Astrocyte (in vitro differentiated cells and primary cell): ENCODE measurements around the gene BTRC.

Experiments
- EZH2 ChIP-seq: IDR thresholded peaks from 2 replicates; pipeline ENCODE4 v1.6.1; 2012; ENCODE audit warnings: mild to moderate bottlenecking, low read length, inconsistent platforms; ENCODE audit not compliant: insufficient read depth
- TF ChIP-seq, protein P1 (sequence below): IDR thresholded peaks from 2 replicates; pipeline ENCODE4 v1.5.1; 2011; ENCODE audit warnings: low read depth, mild to moderate bottlenecking, inconsistent platforms, low read length, moderate library complexity; ENCODE audit not compliant: insufficient read depth

- TF ChIP-seq, protein P1, sequence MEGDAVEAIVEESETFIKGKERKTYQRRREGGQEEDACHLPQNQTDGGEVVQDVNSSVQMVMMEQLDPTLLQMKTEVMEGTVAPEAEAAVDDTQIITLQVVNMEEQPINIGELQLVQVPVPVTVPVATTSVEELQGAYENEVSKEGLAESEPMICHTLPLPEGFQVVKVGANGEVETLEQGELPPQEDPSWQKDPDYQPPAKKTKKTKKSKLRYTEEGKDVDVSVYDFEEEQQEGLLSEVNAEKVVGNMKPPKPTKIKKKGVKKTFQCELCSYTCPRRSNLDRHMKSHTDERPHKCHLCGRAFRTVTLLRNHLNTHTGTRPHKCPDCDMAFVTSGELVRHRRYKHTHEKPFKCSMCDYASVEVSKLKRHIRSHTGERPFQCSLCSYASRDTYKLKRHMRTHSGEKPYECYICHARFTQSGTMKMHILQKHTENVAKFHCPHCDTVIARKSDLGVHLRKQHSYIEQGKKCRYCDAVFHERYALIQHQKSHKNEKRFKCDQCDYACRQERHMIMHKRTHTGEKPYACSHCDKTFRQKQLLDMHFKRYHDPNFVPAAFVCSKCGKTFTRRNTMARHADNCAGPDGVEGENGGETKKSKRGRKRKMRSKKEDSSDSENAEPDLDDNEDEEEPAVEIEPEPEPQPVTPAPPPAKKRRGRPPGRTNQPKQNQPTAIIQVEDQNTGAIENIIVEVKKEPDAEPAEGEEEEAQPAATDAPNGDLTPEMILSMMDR: no peak
- TF ChIP-seq EZH2: no peak
These were observed 99.4 kb downstream of the BTRC start for GRCh38 chr10:101453318-101453717.
